Activated effector memory CD4-positive, alpha-beta T cell treated with Interleukin-2 at 50 U/mL for 16 hours (primary cell): Measurements from ENCODE around the gene LACTBL1.

Experiments used
- DNase-seq: peaks from one replicate; pipeline ENCODE4 v3.0.0-alpha.2; 2020

The LACTBL1 gene

GRCh38 chr1:22910986-22911651, 61.5 kb downstream of the LACTBL1 start:
- DNase-seq = no peak

GRCh38 chr1:22910286-22910685, 62.4 kb downstream of the LACTBL1 start:
- DNase-seq = no peak

GRCh38 chr1:22908880-22909426, 63.7 kb downstream of the LACTBL1 start:
- DNase-seq = no peak

GRCh38 chr1:22907528-22907927, 65.1 kb downstream of the LACTBL1 start:
- no peak for DNase-seq

GRCh38 chr1:22906968-22907367, 65.7 kb downstream of the LACTBL1 start:
- DNase-seq = no peak

- DNase-seq = no peak
These were observed 69.6 kb downstream of the LACTBL1 start for GRCh38 chr1:22903113-22903512.
